NCI-H345 treated with DMSO at 0.1 percent for 48 hours (cell line): ENCODE measurements around the gene ASAP2.

Source experiments
- DNase-seq: peaks from one replicate; lab custom pipeline; 2025; ENCODE audit not compliant: unreplicated experiment; lab: John Stamatoyannopoulos, UW

Gene ASAP2

GRCh38 chr2:9291866-9292265, 85.3 kb downstream of the ASAP2 start:
- DNase-seq, result no peak

GRCh38 chr2:9292426-9292825, 85.8 kb downstream of the ASAP2 start:
- DNase-seq, result no peak

- peak; percentile 30 for DNase-seq
Measured at GRCh38 chr2:9294764-9295163, 88.2 kb downstream of the ASAP2 start.

GRCh38 chr2:9296559-9296958, 89.9 kb downstream of the ASAP2 start:
- no peak for DNase-seq

- DNase-seq, result no peak
Measured at GRCh38 chr2:9297156-9297555, 90.5 kb downstream of the ASAP2 start.

GRCh38 chr2:9297807-9298206, 91.2 kb downstream of the ASAP2 start:
- no peak for DNase-seq

GRCh38 chr2:9298583-9298982, 92.0 kb downstream of the ASAP2 start:
- DNase-seq, result no peak

- no peak for DNase-seq
Measured at GRCh38 chr2:9299161-9300100, 92.8 kb downstream of the ASAP2 start.

- DNase-seq, result peak; percentile 11
Measured at GRCh38 chr2:9300214-9300613, 93.6 kb downstream of the ASAP2 start.

- DNase-seq, result no peak
Measured at GRCh38 chr2:9300829-9301453, 94.3 kb downstream of the ASAP2 start.

- DNase-seq, result no peak
Measured at GRCh38 chr2:9302755-9303154, 96.1 kb downstream of the ASAP2 start.

GRCh38 chr2:9303528-9304225, 97.1 kb downstream of the ASAP2 start:
- DNase-seq, result no peak

GRCh38 chr2:9306911-9307310, 100.3 kb downstream of the ASAP2 start:
- no peak for DNase-seq

- no peak for DNase-seq
Measured at GRCh38 chr2:9307535-9307934, 100.9 kb downstream of the ASAP2 start.

GRCh38 chr2:9308186-9308955, 101.8 kb downstream of the ASAP2 start:
- no peak for DNase-seq

- no peak for DNase-seq
Measured at GRCh38 chr2:9309147-9309546, 102.5 kb downstream of the ASAP2 start.

GRCh38 chr2:9310377-9310776, 103.8 kb downstream of the ASAP2 start:
- no peak for DNase-seq

GRCh38 chr2:9310798-9311197, 104.2 kb downstream of the ASAP2 start:
- no peak for DNase-seq

- no peak for DNase-seq
Measured at GRCh38 chr2:9311488-9311887, 104.9 kb downstream of the ASAP2 start.

- DNase-seq, result no peak
Measured at GRCh38 chr2:9312591-9312990, 106.0 kb downstream of the ASAP2 start.

- DNase-seq, result no peak
Measured at GRCh38 chr2:9313443-9313842, 106.8 kb downstream of the ASAP2 start.
